GM04503 (cell line): Measurements from ENCODE around the gene MLLT10.

Experiments used
- DNase-seq: peaks from one replicate; pipeline ENCODE4 v3.0.0-alpha.2; 2012; ENCODE audit warnings: low read depth

The MLLT10 gene

GRCh38 chr10:21740989-21741388 lies 207.0 kb downstream of the MLLT10 start:
- DNase-seq: no peak

- no peak for DNase-seq
Measured at GRCh38 chr10:21742740-21743412, 208.8 kb downstream of the MLLT10 start.

GRCh38 chr10:21744223-21744622 lies 210.2 kb downstream of the MLLT10 start:
- DNase-seq: no peak

GRCh38 chr10:21746118-21746517 lies 212.1 kb downstream of the MLLT10 start:
- no peak for DNase-seq

- no peak for DNase-seq
Measured at GRCh38 chr10:21747809-21748208, 213.8 kb downstream of the MLLT10 start.

- no peak for DNase-seq
Measured at GRCh38 chr10:21749788-21750187, 215.8 kb downstream of the MLLT10 start.

GRCh38 chr10:21750424-21750823 lies 216.4 kb downstream of the MLLT10 start:
- DNase-seq: no peak

- no peak for DNase-seq
Measured at GRCh38 chr10:21751341-21752310, 217.6 kb downstream of the MLLT10 start.

- no peak for DNase-seq
Measured at GRCh38 chr10:21753497-21754270, 219.7 kb downstream of the MLLT10 start.

- DNase-seq: no peak
Measured at GRCh38 chr10:21754410-21755011, 220.5 kb downstream of the MLLT10 start.

- DNase-seq: no peak
Measured at GRCh38 chr10:21756707-21757106, 222.7 kb downstream of the MLLT10 start.

GRCh38 chr10:21757185-21757901 lies 223.3 kb downstream of the MLLT10 start:
- DNase-seq: no peak

- DNase-seq: no peak
Measured at GRCh38 chr10:21758239-21758638, 224.2 kb downstream of the MLLT10 start.

GRCh38 chr10:21758696-21759095 lies 224.7 kb downstream of the MLLT10 start:
- no peak for DNase-seq

GRCh38 chr10:21759232-21759631 lies 225.2 kb downstream of the MLLT10 start:
- DNase-seq: no peak

GRCh38 chr10:21760332-21760731 lies 226.3 kb downstream of the MLLT10 start:
- DNase-seq: no peak

- no peak for DNase-seq
Measured at GRCh38 chr10:21764466-21765189, 230.6 kb downstream of the MLLT10 start.

GRCh38 chr10:21769041-21769440 lies 235.0 kb downstream of the MLLT10 start:
- DNase-seq: no peak

- no peak for DNase-seq
Measured at GRCh38 chr10:21771219-21771618, 237.2 kb downstream of the MLLT10 start.

GRCh38 chr10:21776883-21777282 lies 242.9 kb downstream of the MLLT10 start:
- no peak for DNase-seq

- no peak for DNase-seq
Measured at GRCh38 chr10:21791276-21791675, 257.2 kb downstream of the MLLT10 start.
